Measurements from ENCODE around the gene CDK14. TPM values are rescaled to one million over a fixed set of nuclear protein-coding genes. Genes with fewer than 3 reads are reported as not detected.

The CDK14 gene
- total RNA-seq, 4 donors from 2014 or later = 1.1 to 12.7 (median 5.8) TPM

- no peak for DNase-seq (ENCODE audit: low spot score in 2 of 2)
- 65 to 68% methylated on average over 7 of the region's 7 CpGs for WGBS, 2 donors
- intact Hi-C loops (cut with DNase I; ENCODE audit: low total_unique reads) = no loop called here
- TF ChIP-seq POLR2A (IDR thresholded peaks at IDR 0.05) (no peak), CTCF (IDR thresholded peaks at IDR 0.05) (no peak)
- no peak overlapping the region for H3K4me3 ChIP-seq (ENCODE audit: low read depth, poor library complexity, severe bottlenecking)
Observed at GRCh38 chr7:90951986-90952954, 356.1 kb downstream of the CDK14 start.

- no peak for TF ChIP-seq POLR2A (IDR thresholded peaks at IDR 0.05)
- TF ChIP-seq CTCF (IDR thresholded peaks at IDR 0.05) = no peak
- intact Hi-C loops (cut with DNase I; ENCODE audit: low total_unique reads) = no loop called here
- DNase-seq (ENCODE audit: low spot score in 2 of 2) = no peak
- WGBS, 2 donors = 75 to 76% methylated on average over 3 of the region's 3 CpGs
- no peak overlapping the region for H3K4me3 ChIP-seq (ENCODE audit: low read depth, poor library complexity, severe bottlenecking)
Observed at GRCh38 chr7:90955641-90956207, 359.6 kb downstream of the CDK14 start.

- no peak for DNase-seq (ENCODE audit: low spot score in 2 of 2)
- H3K4me3 ChIP-seq (ENCODE audit: low read depth, poor library complexity, severe bottlenecking) = no peak overlapping the region
- intact Hi-C loops (cut with DNase I; ENCODE audit: low total_unique reads) = no loop called here
- TF ChIP-seq POLR2A (IDR thresholded peaks at IDR 0.05) = no peak
- no peak for TF ChIP-seq CTCF (IDR thresholded peaks at IDR 0.05)
- 52 to 68% methylated on average over 5 of the region's 5 CpGs for WGBS, 2 donors
Observed at GRCh38 chr7:90957883-90958282, 361.8 kb downstream of the CDK14 start.

- 57 to 63% methylated on average over 2 of the region's 2 CpGs for WGBS, 2 donors
- DNase-seq (ENCODE audit: low spot score in 2 of 2) = no peak
- TF ChIP-seq CTCF (IDR thresholded peaks at IDR 0.05) (no peak), POLR2A (IDR thresholded peaks at IDR 0.05) (no peak)
- intact Hi-C loops (cut with DNase I; ENCODE audit: low total_unique reads) = no loop called here
- no peak overlapping the region for H3K4me3 ChIP-seq (ENCODE audit: low read depth, poor library complexity, severe bottlenecking)
Observed at GRCh38 chr7:90958647-90959046, 362.5 kb downstream of the CDK14 start.

- intact Hi-C loops (cut with DNase I; ENCODE audit: low total_unique reads) = no loop called here
- TF ChIP-seq CTCF (IDR thresholded peaks at IDR 0.05) (no peak), POLR2A (IDR thresholded peaks at IDR 0.05) (no peak)
- 64 to 79% methylated on average over 1 of the region's 1 CpG for WGBS, 2 donors
- DNase-seq (ENCODE audit: low spot score in 2 of 2) = no peak
- H3K4me3 ChIP-seq (ENCODE audit: low read depth, poor library complexity, severe bottlenecking) = no peak overlapping the region
Observed at GRCh38 chr7:90961037-90961725, 365.1 kb downstream of the CDK14 start.
